SW480 (cell line): ENCODE data around the gene PCYOX1L.
A peak's percentile ranks its signal among the peaks of the same experiment; 100 is the strongest.

Experiments
- DNase-seq: peaks from one replicate; pipeline ENCODE4 v3.0.0-alpha.2; 2016; ENCODE audit warnings: low spot score

Gene PCYOX1L

GRCh38 chr5:149367972-149368645 is 10.3 kb downstream of the PCYOX1L start:
- no peak for DNase-seq

- DNase-seq, result no peak
Observed at GRCh38 chr5:149370878-149371277, 13.0 kb downstream of the PCYOX1L start.

DNA sequence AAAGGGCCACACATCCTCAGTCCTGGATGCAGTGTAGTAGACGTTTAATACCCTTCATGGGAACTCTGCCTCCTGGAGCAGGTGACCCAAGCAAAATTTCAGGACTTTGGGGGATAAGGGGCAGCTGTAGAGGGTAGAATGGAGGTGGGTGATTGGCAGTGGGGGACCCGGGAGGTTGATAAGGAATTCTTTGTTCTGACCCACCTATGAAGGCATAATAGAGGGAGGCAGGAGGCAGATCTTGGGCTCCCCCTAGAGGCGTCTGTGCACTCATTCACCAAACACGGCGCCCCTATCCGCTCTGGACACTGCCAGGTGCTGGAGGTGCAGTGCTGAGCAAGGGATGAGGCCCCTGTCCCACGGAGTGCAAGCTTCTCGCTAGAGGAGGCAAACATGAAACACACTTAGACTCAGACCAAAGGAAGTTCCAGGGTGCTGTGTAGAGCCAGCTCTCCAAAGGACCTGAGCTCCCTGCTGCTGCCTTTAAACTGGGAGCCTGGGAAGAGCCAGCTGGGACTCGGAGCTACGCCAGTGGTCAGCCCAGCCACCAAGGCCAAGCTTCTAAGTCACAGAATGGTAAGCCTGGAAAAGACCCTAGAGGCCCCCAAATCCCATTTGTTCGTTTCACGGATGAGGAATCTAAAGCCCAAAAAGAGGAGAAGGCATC is 13.6 kb downstream of the PCYOX1L start:
- DNase-seq, result peak; percentile 76

GRCh38 chr5:149372076-149372795 is 14.4 kb downstream of the PCYOX1L start:
- no peak for DNase-seq

DNA sequence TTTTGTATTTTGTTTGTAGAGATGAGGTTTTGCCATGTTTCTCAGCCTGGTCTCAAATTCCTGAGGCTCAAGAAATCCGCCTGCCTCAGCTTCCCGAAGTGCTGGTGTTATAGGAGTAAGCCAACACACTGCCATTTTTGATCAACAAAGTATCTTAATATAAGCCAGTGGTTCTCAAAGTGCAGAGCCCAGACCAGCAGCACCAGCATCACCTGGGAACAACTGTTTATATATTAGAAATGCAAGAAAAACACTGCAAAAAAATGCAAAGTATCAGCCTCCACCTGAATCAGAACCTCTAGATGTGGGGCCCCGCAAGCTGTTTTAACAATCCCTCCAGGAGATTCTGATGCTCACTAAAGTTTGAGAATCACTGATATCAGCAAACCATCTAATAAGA is 15.1 kb downstream of the PCYOX1L start:
- no peak for DNase-seq

- no peak for DNase-seq
Observed at GRCh38 chr5:149374303-149374702, 16.5 kb downstream of the PCYOX1L start.

DNA sequence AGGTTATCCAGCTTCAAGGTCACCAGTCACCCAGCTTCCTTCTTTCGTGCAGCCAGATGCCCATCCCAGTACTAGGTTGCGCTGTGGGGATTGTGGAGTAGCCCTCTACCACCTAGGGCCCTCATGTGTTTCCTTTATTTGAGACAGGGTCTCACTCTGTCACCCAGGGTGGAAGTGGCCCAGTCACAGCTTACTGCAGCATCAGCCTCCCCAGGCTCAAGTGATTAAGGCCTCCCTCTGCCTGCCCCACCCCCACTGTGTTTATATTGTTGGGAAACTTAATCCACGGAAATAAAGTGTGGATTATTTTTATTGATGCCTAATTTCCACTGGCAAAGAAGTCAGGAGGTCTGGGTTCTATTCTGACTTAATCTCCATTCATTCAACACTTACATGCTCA is 17.0 kb downstream of the PCYOX1L start:
- no peak for DNase-seq

DNA sequence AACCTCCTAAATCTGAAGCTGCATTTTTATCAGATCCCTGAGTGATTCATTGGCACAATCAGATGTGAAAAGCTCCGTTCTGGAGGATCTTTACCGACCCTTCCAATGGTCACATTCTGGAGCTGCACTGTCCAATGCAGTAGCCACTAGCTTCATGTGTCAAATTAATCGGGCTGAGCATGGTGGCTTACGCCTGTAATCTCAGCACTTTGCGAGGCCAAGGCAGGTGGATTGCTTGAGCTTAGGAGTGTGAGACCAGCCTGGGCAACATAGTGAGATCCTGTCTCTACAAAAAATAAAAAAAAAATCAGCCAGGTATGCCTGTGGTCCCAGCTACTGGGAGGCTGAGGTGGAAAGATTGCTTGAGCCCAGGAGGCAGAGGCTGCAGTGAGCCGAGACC is 17.6 kb downstream of the PCYOX1L start:
- DNase-seq, result no peak

GRCh38 chr5:149376104-149376503 is 18.3 kb downstream of the PCYOX1L start:
- no peak for DNase-seq

DNA sequence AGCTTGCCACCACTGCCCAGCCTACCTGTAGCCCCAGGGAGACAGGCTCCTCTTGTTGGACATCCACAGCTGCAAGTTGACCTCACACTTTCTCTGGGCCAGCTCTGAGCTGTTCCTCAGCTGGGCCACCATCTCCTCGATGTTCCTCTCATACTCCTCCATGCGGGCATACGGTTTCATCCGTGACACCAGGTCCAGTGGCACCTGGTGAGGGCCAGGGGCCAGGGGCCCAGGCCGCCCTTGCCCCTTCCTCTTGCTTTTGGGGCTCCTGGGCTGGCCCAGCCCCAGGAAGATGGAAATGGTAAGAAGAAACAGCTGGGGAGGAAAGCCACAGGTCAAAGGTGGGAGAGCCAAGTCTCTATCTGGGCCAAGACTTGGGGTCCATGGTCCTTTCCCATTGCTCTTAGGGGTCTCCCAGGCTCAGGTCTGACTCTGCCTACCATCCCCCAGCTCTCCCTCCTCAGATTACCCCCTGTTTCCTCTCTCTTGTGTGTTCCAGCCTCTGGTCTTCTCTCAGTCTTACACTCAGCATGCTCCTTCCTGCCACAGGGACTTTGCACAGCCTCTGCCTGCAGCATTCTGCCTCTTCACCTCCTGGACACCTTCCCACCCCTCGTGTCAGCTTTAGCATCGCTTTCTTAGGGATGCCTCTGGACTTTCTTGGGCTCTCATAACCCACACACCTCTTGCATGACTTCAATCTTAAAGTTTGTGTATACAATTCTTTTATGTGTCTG is 19.0 kb downstream of the PCYOX1L start:
- no peak for DNase-seq

- DNase-seq, result no peak
Observed at GRCh38 chr5:149378241-149378820, 20.5 kb downstream of the PCYOX1L start.

DNA sequence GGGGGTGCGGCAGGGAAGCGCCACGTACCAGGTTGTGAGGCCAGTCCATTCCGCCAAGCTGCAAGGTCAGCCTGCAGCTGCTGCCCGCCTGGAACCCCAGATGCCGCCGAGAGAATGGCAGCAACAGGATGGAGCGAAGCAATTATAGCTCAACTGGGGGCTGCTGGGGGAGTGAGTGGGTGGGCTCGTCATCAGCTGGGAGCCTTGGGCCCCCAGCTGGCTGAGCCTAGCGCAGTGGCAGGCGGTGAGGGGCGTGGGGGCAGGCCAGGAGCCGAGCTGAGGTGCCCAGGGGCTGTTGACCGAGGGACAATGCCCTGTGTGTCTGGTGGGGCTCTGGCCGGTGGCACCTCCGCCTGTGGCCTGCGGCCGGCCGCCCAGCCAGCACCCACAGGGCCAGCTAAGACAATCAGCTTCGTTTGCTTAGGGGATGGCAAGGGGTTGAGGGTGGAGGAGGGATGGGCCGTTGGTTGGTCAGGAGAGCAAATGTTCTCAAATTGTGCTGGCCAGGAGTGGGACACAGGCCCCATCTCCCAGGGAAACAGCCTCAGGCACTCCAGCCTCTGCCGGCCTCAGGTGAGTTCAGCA is 21.4 kb downstream of the PCYOX1L start, which contains the start of gene IL17B:
TSS of gene IL17B (minus strand) at position 116 of the 585 bp plus-strand sequence. CDS start at position 49, 67 bp downstream.
- DNase-seq, result no peak

DNA sequence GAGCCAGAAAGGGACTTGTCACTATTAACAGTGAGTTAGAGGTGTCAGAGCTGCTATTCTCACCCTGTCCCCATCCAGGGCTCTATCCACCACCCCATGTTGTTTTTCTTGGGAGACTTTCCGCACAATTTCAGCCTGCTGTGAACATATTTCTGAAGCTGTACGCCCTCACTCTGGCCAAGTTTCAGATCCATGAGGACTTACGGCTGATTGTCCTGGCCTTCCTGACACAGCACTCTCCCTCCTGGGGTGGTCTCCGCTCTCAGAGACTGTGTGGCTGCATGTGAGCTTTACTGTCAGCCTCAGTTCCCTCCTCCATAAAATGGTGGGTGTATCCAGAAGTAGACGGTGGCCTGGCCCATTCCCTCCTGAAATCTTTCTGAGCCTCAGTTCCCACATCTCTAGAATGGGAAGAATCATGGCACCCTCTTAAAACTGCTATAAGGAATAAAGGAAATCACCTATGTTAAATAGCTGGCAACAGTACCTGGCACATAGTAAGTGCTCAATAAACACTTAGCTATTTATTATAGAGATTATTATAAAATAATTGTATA is 22.1 kb downstream of the PCYOX1L start:
- DNase-seq, result no peak

GRCh38 chr5:149380466-149381121 is 22.7 kb downstream of the PCYOX1L start:
- no peak for DNase-seq

- DNase-seq, result no peak
Observed at GRCh38 chr5:149381261-149381985, 23.6 kb downstream of the PCYOX1L start.

DNA sequence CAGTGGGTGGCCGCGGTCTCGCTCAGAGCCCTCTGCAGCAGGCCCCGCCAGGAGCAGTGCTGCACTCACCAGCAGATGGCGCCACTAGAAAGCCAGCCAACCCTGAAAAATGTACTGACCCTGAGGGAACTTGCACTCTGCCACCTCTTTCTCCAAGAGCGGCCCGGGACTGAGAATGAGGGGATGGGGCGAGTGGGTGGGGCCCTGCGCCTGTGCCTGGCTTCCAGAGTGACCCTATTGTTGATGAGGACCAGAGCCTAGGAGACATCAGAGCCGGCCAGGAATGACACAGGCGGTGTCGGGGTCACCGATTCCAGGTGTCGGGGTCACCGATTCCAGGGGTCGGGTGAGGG is 24.1 kb downstream of the PCYOX1L start:
- DNase-seq, result peak; percentile 65

- DNase-seq, result no peak
Observed at GRCh38 chr5:149382517-149383220, 24.8 kb downstream of the PCYOX1L start.

- no peak for DNase-seq
Observed at GRCh38 chr5:149383399-149383798, 25.6 kb downstream of the PCYOX1L start.

DNA sequence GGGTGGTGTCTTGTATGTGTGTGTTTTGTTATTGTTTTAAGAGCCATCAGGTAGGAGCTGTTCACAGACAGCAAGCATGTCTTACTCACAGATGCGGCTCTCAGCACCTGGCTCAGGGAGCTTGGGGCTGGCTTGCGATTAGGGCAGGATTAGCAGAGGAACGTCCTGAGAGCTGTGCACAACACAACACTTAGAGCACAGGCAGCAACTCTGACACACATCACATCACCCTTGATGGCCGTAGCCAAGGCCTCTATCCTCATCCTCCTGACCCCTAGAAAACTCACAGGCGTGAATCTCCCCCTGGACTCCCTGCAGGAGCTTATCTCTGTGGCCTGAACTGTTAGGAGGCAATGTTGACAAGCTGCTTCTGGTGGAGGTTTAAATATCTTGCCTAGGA is 28.3 kb downstream of the PCYOX1L start:
- no peak for DNase-seq
